Adipose tissue (tissue), 3 donors: Measurements from ENCODE around the gene SLC26A9. TPM values are rescaled to one million over a fixed set of nuclear protein-coding genes. Genes with fewer than 3 reads are reported as not detected.

Experiments used
- H3K27ac ChIP-seq: one replicate; pipeline ENCODE4 v1.5.1; 2013; ENCODE audit warnings: low read depth, low read length
- WGBS, 3 donors: extraction: QIAGEN DNeasy Blood & Tissue Kit; methylation state at CpG; one replicate each; pipeline ENCODE4 v1.1.7; 2013; 5-methylcytosine and 5-hydroxymethylcytosine counted together
- polyA plus RNA-seq, 3 donors: library from polyadenylated mRNA; stranded (reverse); fragments of 200-250 nt; gene quantifications; one replicate each; pipeline ENCODE4 v1.2.3, GENCODE V29; 2013
- donor health status: healthy with polysubstance abuse.
- donor health status: Bipolar disorder and iron deficiency.
- donor health status: healthy.

SLC26A9 gene
- polyA plus RNA-seq, 3 donors = 0.11 to 1.9 (median 0.43) TPM

DNA sequence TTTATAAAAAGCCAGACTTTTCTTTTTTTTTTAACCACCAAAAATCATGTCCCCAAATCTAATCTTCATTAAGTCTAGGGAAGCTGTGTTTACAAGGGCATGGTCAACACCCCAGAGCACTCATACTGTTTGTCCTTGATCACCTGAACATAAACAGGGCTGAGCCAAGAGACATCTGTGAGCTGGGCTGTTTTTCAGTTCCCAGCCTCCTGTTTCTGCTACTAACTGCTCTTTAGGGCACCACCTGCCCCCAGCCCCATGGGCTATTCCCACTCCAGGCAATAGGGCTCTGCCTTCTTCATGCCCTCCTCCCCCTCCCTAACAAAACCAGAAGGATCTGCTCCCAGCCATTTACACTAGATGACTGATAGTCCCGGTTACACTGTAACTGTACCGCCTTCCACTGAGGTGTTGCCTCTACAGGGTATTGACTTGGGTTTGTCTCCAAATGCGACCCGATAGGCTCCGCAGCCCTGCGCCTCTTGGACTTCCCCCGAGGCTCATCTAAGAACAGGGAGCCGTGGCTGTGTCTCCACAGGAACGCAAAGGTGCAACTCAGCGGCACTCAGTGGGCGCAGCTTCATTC, 11.7 kb upstream of the SLC26A9 start:
- H3K27ac ChIP-seq = no peak overlapping the region
- 41 to 84% (median 77%) methylated on average over 11 of the region's 11 CpGs for WGBS, 3 donors

DNA sequence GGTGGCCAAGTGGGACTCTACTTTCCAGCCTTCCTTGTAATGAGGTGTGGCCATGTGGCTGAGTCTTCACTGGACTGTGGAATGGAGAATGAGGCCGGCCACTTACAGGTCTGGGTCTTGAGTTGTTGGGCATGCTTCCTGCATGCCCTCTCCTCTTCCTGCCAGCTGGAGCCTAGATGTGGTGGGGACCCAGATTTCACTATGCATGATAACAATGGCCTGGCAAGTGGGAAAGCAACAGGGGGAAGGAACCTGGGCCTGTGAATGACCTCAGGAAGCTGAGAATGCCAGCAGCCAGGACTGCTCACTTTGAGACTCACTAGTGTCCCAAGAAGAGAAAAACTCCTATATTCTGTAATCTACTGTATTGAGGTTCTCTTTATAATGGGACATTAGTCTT, 8.5 kb upstream of the SLC26A9 start:
- 70 to 85% (median 81%) methylated on average over 1 of the region's 1 CpG for WGBS, 3 donors
- no peak overlapping the region for H3K27ac ChIP-seq

- H3K27ac ChIP-seq = no peak overlapping the region
- 73 to 94% (median 75%) methylated on average over 7 of the region's 7 CpGs for WGBS, 3 donors
Measured at GRCh38 chr1:205950826-205951549, 7.7 kb upstream of the SLC26A9 start.

- 37 to 83% (median 69%) methylated on average over 8 of the region's 8 CpGs for WGBS, 3 donors
- H3K27ac ChIP-seq = no peak overlapping the region
Measured at GRCh38 chr1:205950280-205950679, 7.0 kb upstream of the SLC26A9 start.

DNA sequence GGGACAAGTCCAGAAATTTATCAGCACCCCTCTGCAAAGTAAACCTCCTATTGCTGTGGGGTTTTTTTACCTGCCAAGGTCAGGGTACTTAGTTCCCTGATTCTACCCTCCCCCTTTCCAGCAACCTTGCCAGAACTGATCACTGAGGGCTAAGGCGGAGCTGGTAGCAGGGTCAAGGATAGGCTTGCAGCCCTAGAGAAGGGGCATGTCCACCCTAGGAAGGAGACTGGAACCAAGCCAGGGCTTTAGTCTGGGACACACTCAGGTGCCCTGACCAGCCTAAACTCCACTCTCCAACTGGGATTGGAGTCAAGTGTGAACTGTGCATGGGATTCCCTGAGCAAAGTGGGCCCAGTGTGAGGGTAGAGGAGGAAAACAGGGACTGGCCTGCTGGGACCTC, 6.5 kb upstream of the SLC26A9 start:
- WGBS, 3 donors = 45 to 90% (median 90%) methylated on average over 1 of the region's 1 CpG
- no peak overlapping the region for H3K27ac ChIP-seq

- no peak overlapping the region for H3K27ac ChIP-seq
- 92 to 94% (median 93%) methylated on average over 3 of the region's 3 CpGs for WGBS, 3 donors
Measured at GRCh38 chr1:205948886-205949285, 5.6 kb upstream of the SLC26A9 start.

GRCh38 chr1:205948039-205948438, 4.8 kb upstream of the SLC26A9 start:
- no peak overlapping the region for H3K27ac ChIP-seq
- 78 to 82% (median 81%) methylated on average over 4 of the region's 4 CpGs for WGBS, 3 donors

GRCh38 chr1:205947024-205947423, 3.8 kb upstream of the SLC26A9 start:
- WGBS, 3 donors = 71 to 82% (median 77%) methylated on average over 4 of the region's 4 CpGs
- no peak overlapping the region for H3K27ac ChIP-seq

GRCh38 chr1:205945069-205945468, 1.8 kb upstream of the SLC26A9 start:
- 89 to 91% (median 89%) methylated on average over 3 of the region's 3 CpGs for WGBS, 3 donors
- no peak overlapping the region for H3K27ac ChIP-seq

DNA sequence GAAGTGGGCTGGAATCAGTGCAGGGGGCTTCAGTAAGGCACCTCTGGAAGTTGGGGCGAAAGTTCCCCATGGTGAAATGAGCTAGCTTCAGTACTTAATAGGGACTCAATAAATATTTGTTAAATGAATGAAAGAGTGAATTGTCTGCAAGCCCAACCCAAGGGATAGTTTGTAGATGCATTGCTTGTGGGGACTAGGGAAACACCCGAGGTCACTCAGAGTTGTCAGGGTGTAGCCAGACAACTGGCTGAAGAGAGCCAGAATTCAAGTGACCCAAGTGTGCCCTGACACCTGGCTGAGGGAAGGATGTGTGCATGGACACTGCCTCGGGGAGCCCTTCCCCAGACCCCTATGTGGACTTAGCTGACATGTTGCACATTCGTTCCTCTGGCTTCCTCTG, 1.3 kb upstream of the SLC26A9 start:
- 77 to 93% (median 79%) methylated on average over 4 of the region's 4 CpGs for WGBS, 3 donors
- no peak overlapping the region for H3K27ac ChIP-seq

DNA sequence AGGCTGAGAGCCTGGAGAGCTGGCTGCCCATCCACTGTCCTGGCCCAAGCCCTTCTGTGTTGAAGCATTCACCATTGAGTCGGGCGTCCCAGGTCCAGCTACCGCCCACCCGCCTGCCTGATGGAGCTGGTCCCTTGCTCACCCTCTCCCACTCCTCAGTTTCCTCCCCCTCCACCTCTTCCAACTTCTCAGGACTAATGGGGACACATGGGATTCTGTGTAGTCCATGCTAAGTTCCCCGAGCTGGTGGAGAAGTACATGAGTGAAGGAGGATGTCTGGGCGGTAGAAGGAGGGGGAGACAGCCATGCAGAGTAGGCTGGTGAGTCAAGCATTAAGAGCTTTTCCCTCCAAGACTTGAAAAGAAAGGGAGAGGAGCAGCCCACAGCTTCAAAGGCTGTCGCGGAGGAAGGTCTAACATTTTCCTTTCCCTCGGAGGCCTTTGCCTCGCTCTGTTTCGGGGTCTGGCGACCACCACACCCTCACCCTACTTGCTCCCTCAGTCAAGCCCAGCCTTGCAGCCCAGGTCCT, 561 bp downstream of the SLC26A9 start:
- H3K27ac ChIP-seq = no peak overlapping the region
- WGBS, 3 donors = 74 to 83% (median 82%) methylated on average over 12 of the region's 12 CpGs

GRCh38 chr1:205940710-205941109, 2.5 kb downstream of the SLC26A9 start:
- 31 to 63% (median 58%) methylated on average over 5 of the region's 5 CpGs for WGBS, 3 donors
- no peak overlapping the region for H3K27ac ChIP-seq

DNA sequence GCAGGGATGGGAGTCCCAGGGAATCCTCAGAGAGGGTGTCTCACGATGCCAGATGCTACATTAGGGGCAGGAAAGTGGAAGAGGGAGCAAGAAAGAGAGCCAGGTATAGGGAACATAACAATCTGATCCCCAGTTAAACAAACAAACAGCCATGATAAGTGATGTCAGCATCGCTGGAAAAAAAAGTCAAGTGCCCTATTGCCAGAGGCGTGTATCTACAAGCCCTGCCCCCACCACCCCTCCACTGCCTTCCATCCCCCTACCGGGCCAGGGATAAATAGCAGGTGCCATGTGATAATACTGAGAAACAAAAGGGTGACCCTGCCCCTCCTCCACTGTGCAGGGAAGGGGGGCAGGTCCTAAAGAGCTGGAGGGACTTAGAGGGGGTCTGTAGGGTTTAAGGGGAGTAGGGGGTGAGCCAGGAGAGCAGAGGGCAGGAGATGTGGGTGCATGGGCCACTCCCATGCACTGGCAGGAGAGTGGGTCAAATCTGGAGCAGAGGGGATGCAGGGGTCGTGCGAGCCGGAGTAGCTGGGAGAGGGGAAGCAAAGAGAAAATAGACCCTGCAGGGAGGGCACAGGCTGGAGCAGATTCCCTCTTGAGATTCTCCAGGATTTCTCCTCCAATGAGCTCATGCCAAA, 3.4 kb downstream of the SLC26A9 start:
- 46 to 48% (median 48%) methylated on average over 7 of the region's 7 CpGs for WGBS, 3 donors
- H3K27ac ChIP-seq = no peak overlapping the region

DNA sequence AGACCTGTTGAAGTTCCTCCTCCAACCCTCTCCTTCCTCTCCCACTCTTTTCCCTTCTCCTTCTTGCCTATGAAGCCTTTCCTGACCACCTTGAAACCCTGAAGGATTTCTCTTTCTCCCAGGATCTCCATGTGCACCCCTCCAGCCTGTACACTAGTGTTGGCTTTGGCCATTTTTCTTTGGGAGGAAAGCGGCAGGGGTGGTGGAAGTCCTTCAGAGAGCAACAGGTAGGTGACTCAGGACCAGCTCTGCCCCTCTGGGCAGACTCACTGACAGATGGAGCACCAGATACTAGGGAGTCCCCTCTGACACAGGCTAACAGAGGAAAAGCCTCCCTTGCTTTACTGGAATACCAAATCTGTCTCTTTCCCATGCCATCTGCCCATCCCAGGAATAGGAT, 4.6 kb downstream of the SLC26A9 start:
- WGBS, 3 donors = 100% methylated on average over 1 of the region's 1 CpG
- H3K27ac ChIP-seq = no peak overlapping the region

DNA sequence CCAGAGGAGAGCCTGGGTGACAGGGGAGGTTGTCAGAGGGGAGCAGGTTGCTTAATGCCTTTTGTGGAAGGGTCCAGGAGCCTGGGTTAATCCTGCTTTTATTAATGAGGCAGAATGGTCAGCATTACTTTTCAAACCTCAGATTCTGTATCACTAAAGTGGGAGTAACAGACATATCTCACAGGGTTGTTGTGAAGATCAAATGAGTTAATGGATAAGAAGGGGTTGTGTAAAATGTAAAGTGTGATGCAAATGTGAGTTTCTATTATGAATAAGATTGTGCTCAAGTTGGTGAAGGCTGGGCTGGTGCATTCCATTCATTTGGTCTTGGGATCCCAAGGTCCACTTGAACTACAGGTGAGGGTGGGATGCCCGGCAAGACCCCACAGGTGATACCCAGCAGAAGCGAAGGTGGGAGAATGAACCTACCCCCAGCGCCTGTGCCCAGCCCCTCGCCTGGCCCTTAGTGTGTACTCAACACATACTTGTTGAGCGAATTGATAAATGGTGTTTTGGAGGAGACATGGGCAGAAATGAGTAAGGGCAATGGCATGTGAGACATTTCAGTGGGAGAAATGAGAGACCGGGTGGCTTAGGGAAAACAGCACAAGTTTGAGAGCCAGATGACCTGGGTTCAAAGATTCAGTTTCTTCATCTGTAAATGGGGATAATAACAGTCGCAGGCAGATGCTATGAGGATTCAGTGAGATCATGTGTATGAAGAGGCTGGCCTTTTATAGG, 6.2 kb downstream of the SLC26A9 start:
- WGBS, 3 donors = 81 to 88% (median 86%) methylated on average over 7 of the region's 7 CpGs
- no peak overlapping the region for H3K27ac ChIP-seq

DNA sequence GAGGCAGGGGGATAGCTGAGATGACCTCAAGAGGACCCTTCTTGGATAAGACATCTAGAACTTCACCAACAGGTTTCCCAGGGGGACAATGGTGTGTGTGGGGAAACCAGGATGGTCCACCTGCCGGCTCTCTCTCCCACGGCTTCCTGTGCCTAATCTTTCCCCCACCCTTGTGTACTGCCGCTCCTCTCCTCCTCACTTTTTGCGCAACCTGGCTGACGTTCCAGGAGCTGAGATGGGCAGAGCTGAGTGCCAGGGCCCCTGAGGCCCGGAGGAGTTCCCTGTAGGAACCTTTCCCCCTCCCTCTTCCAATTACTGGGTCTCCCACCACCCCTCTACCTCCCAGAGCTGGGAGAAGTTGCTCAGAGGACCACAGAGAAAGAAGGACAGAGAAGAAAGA, 6.9 kb downstream of the SLC26A9 start:
- 60 to 88% (median 67%) methylated on average over 6 of the region's 6 CpGs for WGBS, 3 donors
- no peak overlapping the region for H3K27ac ChIP-seq

DNA sequence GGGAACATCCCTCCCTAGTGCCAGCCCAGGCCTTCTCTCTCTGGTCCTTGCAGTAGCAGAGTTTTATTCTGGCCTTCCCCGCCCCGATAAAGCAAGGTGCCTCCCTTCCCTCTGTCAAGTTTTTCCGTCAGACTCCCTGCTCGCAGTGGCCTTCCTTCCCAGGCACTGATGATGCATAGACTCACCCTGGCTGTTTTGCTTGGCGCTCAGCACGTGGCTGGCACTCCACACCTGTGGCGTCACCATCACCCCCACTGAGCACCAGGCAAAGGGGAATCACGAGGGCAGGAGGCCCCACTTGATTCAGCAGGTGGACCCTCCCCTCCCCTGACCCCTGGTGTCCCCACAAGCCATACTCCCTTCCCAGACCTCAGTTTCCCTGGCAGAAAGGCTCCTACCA, 7.4 kb downstream of the SLC26A9 start:
- no peak overlapping the region for H3K27ac ChIP-seq

GRCh38 chr1:205934788-205935187, 8.5 kb downstream of the SLC26A9 start:
- no peak overlapping the region for H3K27ac ChIP-seq
- WGBS, 3 donors = 79 to 96% (median 86%) methylated on average over 7 of the region's 7 CpGs

More for the DNA sequence above, 7.4 kb downstream of the SLC26A9 start:
- WGBS, 3 donors = 78 to 94% (median 91%) methylated on average over 8 of the region's 8 CpGs
